VCaP (cell line): ENCODE data around the gene GNB5.

Experiments
- H3K27ac ChIP-seq: fragments of 450-650 bp; 2 replicates; pipeline ENCODE4 v1.5.1; 2017
- TF ChIP-seq, protein P1 (sequence below): fragments of 450-650 bp; conservative IDR thresholded peaks from 2 replicates; pipeline ENCODE4 v1.5.1; 2017; ENCODE audit warnings: mild to moderate bottlenecking, moderate library complexity

GNB5 gene

DNA sequence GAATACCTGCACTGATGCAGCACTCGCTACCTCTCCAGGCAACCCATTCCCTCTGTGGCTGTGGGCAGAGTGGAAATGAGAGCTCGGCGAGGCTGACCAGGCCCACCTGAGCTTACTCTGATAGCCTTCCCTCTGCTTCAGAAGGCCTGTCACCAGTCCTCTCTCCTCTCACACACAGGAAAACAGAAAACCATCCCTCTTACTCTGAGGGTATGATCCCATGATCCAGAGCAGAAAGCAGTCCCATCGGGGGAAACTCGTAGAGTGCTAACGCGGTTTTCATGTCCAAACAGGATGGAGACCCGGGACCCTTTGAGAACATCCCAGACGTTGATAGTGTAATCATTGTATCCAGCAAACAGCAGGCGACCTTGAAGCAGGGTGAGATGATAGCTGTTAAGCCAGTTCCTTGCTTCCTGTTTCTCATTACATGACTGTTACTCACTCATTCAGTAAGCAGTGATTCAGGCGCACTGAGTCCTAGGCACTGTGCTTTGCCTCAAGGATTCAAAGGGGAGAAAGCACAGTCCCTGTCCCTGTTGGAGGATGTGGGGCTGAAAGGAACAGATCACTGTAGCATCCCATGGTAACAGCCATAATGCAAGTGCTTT is 66.8 kb downstream of the GNB5 start:
- TF ChIP-seq, protein P1, sequence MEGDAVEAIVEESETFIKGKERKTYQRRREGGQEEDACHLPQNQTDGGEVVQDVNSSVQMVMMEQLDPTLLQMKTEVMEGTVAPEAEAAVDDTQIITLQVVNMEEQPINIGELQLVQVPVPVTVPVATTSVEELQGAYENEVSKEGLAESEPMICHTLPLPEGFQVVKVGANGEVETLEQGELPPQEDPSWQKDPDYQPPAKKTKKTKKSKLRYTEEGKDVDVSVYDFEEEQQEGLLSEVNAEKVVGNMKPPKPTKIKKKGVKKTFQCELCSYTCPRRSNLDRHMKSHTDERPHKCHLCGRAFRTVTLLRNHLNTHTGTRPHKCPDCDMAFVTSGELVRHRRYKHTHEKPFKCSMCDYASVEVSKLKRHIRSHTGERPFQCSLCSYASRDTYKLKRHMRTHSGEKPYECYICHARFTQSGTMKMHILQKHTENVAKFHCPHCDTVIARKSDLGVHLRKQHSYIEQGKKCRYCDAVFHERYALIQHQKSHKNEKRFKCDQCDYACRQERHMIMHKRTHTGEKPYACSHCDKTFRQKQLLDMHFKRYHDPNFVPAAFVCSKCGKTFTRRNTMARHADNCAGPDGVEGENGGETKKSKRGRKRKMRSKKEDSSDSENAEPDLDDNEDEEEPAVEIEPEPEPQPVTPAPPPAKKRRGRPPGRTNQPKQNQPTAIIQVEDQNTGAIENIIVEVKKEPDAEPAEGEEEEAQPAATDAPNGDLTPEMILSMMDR: no peak
- H3K27ac ChIP-seq: no peak overlapping the region

DNA sequence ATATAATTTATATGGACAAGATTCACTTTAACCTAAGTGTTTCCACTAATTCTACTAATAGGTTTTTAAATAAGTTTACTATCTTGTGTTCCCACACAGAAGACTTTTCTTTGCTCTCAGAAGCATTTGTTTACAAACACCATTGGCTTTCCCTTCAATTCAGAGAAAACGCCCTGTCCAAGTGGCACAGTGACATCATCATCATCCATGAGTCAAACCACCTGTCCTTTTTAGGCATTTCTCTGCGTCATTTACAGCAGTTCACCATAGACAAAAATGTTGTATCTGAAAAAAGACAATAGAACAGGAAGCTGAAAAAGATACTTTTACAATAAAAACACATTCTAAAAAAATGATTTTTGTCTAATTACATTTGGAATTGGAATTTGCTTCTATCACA is 69.3 kb downstream of the GNB5 start:
- no peak overlapping the region for H3K27ac ChIP-seq
- TF ChIP-seq, protein P1: no peak

DNA sequence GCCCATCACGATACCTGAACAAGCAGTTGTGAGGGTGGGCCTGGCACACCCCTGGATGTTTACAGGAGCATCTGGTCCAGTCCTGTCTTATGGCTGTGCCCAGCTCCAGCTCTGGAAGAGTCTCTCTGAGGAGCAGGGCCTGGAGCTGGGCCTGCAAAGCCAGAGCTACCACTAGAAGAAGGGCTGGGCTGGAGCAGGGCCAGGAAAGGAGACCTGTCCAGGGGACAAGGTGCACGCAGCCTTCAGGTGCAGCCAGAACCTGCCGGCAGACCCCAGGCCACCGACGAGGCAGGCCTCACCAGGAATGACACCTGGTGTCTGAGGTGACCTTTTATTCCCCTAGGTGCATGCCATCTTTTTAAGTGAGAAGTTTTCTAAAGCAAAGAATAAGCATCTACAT is 70.2 kb downstream of the GNB5 start:
- TF ChIP-seq, protein P1: no peak
- H3K27ac ChIP-seq: no peak overlapping the region

DNA sequence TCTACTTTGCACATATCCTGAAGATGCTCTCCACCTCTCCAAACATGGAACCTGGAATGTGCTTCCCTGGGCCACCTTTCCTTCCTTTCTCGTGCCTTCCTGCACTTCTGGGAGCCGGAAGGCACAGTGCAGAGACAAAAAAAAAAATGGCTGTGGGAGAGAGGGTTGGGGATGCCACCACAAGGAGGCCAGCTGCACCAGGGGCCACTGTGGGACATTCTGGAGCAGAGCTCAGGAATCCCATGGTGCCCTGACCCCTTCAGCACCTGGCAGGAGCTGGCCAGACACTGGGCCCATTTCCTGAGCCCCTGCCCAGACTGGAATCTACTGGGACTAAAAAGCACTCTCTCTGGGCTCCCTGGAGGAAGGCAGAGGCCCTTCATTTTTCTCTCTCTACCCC is 70.7 kb downstream of the GNB5 start:
- no peak overlapping the region for H3K27ac ChIP-seq
- TF ChIP-seq, protein P1: no peak

DNA sequence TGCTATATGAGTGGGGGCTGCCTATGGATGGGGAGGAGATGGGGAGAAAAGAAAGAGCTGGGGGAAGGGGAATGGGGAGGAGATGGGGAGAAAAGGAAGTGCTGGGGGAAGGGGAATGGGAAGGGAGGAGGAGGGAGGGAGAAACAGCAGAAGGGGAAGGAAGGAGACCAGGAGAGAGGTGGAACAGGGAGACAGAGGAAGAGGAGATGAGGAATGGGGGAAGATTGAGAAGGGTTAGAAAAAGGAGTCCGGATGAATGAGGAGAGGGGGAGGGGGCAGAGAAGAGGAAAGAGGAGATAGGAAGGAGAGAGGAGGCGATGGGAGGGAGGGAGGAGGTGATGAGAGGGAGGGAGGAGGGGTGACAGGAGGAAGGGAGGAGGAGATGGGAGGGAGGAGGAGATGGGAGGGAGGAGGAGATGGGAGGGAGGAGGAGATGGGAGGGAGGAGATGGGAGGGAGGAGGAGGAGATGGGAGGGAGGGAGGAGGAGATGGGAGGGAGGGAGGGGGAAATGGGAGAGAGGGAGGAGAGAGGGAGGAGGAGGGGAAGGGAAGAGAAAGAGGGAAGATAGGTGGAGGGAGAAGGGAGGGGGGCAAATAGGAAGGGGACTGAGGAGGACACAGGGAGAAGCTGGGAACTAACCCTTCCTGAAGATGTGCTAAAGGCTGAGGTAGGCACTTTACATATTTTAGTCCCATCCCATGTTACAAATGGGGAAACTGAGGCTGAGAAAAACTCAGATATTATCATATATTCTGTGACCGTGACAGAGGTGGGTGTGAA is 72.0 kb downstream of the GNB5 start:
- TF ChIP-seq, protein P1: no peak
- H3K27ac ChIP-seq: no peak overlapping the region

DNA sequence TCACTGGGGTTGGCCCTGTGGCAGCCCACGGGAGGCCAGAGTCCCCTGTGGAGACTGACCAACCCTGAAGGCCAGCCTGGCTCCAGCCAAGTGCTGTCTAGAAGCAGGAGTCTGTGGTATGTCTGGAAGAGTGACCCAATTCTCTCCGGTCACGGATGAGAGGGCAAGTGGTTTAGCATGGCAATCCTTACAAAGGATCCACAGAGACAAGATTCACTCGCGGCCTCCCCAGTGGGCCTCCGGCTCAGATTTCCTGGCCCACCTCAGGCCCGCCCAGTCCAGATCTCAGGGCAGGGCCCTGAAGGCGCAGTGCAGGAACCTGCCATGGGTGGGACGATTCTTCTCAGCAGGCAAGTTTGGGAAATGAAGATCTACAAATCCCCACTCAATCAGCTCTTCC is 73.6 kb downstream of the GNB5 start:
- TF ChIP-seq, protein P1: no peak
- no peak overlapping the region for H3K27ac ChIP-seq

DNA sequence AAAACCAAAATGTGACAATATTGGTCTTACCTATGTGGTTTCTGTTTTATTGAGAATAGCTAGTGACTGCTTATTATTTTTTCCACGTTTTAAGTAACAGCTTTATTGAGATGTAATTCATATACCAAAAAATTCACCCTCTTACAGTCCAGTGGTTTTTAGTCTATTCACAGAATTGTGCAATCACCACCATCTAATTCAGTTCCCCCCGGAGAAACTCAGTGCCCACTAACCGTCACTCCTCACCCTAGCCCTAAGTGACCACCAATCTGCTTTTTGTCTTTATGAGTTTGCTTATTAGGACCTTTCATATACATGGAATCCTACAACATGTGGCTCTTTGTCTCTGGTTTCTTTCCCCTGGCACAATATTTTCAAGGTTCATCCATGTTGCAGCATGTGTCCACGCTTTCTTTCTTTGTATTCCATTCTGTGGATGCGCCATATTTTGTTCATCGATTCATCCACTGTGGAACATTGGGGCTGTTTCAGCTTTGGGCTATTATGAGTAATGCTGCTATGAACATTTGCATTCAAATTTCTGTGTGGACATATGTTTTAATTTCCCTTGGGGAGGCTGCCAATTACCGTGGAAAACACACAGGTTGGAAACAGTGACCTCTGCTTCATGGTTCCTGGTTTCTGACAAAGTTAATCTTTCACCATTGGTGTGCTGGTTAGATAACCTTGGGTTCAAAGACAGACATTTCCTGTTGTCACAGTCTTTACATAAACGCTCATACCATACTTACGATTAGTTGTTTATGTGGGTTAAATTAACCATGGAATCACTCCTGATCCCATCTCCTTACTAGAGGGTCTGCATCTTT is 75.4 kb downstream of the GNB5 start:
- peak overlapping the region; percentile 31; the same call in 1 of the 2 replicates for H3K27ac ChIP-seq
- TF ChIP-seq, protein P1: no peak
